Colonic mucosa (tissue), 4 donors: ENCODE data around the gene DISP2. TPM values are rescaled to one million over a fixed set of nuclear protein-coding genes. Genes with fewer than 3 reads are reported as not detected.

Source experiments
- DNase-seq: peaks from one replicate; pipeline ENCODE4 v3.0.0-alpha.2; 2020
- H3K27ac ChIP-seq: fragments of 200-600 bp; one replicate; pipeline ENCODE4 v1.8.0; 2021
- H3K27me3 ChIP-seq: fragments of 200-600 bp; one replicate; pipeline ENCODE4 v1.8.0; 2021
- H3K36me3 ChIP-seq: fragments of 200-600 bp; one replicate; pipeline ENCODE4 v1.8.0; 2021
- H3K4me1 ChIP-seq: fragments of 200-600 bp; one replicate; pipeline ENCODE4 v1.8.0; 2021; ENCODE audit warnings: mild to moderate bottlenecking
- H3K4me3 ChIP-seq: fragments of 200-600 bp; one replicate; pipeline ENCODE4 v1.8.0; 2021
- H3K9ac ChIP-seq, 2 donors: one replicate each; pipeline ENCODE4 v1.7.0; 2013; ENCODE audit warnings: control low read depth in 2 of 2, low read depth in 2 of 2, low read length in 2 of 2
- H3K9me3 ChIP-seq: fragments of 200-600 bp; one replicate; pipeline ENCODE4 v1.8.0; 2021
- intact Hi-C: fragments of 100-400 bp; cut with DNase I; formaldehyde crosslinking; loops from one replicate; pipeline ENCODE4 v1.14.1; 2022
- total RNA-seq, 2 donors: library from RNA; stranded (reverse); fragmentation: NEBNext Ultra II Directional in 1 of 2; extraction: Animal tissue kit (Norgen Biotek cat#: 25700) in 1 of 2; gene quantifications; one replicate each; pipeline ENCODE4 v1.2.1, GENCODE V29; 2021
- TF ChIP-seq, protein P1 (sequence below): fragments of 200-600 bp; IDR thresholded peaks from one replicate; pipeline ENCODE4 v1.8.0; 2022; ENCODE audit warnings: antibody characterized with exemption, mild to moderate bottlenecking
- donor health status: healthy.
- donor health status: DM: no; HTN: no; CAD: no.
- donor health status: DM: no; HTN: no; CAD: no.

Gene DISP2
- total RNA-seq, 2 donors from 2014 or later = 12.6 to 16.3 TPM

DNA sequence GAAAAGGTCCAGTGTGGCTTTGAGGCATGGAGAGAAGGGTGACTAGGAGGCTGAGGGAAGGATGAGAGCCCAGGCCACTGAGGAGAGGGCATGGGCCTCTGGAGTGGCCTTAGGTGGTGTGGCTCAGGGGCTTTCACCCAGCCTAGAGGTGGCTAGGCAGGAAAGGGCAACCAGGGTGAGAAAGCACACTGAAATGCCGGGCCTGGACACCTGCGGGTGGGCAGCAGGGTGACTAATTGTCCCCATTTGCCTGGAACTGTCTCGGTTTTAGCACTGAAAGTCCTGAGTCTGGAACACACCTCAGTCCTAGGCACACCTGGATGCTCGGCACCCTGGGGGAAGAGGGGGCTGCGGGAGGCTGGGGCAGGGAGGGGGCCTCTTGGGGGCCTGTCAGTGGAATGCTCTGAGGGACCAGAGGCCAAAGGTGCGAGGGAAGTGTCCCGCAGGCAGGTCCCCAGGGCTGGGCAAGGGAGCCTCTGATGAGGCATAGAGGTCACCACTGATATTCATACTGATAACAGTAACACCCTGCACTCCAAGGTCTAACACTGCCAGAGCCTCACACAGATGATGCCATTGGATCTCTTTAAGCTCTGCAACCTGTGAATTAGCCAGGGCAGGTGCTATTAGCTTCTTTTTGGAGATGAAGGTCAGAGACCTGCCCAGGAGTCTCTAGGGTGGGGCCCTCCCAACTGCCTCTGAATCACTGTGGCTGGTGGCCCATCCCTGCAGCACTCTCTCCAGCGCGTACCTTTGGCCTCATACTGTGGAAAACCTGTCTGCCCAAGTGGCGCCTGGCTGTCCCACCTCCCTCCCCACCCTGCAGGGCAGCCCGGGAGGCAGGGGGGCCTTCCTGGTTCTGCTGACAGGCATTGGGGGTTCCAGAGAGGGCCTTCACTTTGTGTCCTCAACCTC, 10.2 kb upstream of the DISP2 start:
- TF ChIP-seq, protein P1, sequence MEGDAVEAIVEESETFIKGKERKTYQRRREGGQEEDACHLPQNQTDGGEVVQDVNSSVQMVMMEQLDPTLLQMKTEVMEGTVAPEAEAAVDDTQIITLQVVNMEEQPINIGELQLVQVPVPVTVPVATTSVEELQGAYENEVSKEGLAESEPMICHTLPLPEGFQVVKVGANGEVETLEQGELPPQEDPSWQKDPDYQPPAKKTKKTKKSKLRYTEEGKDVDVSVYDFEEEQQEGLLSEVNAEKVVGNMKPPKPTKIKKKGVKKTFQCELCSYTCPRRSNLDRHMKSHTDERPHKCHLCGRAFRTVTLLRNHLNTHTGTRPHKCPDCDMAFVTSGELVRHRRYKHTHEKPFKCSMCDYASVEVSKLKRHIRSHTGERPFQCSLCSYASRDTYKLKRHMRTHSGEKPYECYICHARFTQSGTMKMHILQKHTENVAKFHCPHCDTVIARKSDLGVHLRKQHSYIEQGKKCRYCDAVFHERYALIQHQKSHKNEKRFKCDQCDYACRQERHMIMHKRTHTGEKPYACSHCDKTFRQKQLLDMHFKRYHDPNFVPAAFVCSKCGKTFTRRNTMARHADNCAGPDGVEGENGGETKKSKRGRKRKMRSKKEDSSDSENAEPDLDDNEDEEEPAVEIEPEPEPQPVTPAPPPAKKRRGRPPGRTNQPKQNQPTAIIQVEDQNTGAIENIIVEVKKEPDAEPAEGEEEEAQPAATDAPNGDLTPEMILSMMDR = no peak
- intact Hi-C loops = no loop called here
- Histone ChIP-seq H3K27ac (peak overlapping the region; percentile 98), H3K27me3 (no peaks in the 10 kb centered on the region), H3K4me1 (peaks cover 25% of the 10 kb centered on the region), H3K36me3 (no peaks in the 10 kb centered on the region), H3K4me3 (no peak overlapping the region), H3K9me3 (no peaks in the 10 kb centered on the region), H3K9ac (peak overlapping the region; percentile 61 to 99)
- DNase-seq = peak; percentile 90

DNA sequence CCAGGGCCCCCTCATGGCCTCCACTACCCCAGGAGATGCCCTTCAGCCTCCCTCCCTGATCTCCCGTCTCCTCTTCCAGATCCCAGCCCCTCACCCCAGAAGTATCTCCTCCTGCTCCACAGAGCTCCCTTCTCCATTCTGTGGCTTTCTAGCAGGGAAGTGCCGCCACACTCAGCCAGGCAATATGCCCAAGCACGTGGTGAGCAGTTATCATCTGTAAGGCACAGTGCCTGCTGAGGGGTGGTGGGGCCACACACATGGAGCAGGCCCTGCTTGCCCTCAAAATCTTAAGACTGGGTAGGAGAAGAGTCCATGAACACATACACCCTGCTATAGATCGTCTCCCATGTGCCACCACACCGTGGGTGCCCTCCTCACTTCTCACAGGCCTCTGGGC, 9.5 kb upstream of the DISP2 start:
- Histone ChIP-seq H3K27ac (peak overlapping the region; percentile 98), H3K4me1 (peaks cover 25% of the 10 kb centered on the region), H3K4me3 (no peak overlapping the region), H3K9ac (peak overlapping the region; percentile 44 to 99), H3K9me3 (no peaks in the 10 kb centered on the region), H3K27me3 (no peaks in the 10 kb centered on the region), H3K36me3 (no peaks in the 10 kb centered on the region)
- TF ChIP-seq, protein P1 = no peak
- intact Hi-C loops = no loop called here
- no peak for DNase-seq

DNA sequence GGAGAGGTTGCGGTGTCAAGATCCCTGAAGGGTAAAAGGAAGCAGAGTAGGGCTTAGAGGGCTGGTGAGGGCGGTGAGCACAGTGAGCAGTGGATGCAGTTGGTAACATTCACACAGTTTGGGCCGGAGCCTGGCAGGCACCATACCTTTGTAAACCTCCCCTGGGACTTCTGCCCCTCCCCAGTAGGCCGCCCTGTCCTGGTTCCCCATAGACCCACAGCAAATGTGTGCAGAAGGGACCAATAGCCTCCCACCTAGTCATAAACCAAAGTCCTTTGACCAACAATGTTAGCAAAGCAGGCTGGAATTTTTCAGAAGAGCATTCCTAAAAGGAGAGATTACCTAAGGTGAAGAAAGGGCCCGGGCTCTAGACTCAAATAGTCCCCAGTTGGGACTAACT, 8.9 kb upstream of the DISP2 start:
- Histone ChIP-seq H3K27ac (peak overlapping the region; percentile 98), H3K36me3 (no peaks in the 10 kb centered on the region), H3K4me3 (no peak overlapping the region), H3K9me3 (no peaks in the 10 kb centered on the region), H3K4me1 (peaks cover 26% of the 10 kb centered on the region), H3K9ac (peak overlapping the region; percentile 44 to 99), H3K27me3 (no peaks in the 10 kb centered on the region)
- intact Hi-C loops = no loop called here
- TF ChIP-seq, protein P1 = no peak
- peak; percentile 83 for DNase-seq

DNA sequence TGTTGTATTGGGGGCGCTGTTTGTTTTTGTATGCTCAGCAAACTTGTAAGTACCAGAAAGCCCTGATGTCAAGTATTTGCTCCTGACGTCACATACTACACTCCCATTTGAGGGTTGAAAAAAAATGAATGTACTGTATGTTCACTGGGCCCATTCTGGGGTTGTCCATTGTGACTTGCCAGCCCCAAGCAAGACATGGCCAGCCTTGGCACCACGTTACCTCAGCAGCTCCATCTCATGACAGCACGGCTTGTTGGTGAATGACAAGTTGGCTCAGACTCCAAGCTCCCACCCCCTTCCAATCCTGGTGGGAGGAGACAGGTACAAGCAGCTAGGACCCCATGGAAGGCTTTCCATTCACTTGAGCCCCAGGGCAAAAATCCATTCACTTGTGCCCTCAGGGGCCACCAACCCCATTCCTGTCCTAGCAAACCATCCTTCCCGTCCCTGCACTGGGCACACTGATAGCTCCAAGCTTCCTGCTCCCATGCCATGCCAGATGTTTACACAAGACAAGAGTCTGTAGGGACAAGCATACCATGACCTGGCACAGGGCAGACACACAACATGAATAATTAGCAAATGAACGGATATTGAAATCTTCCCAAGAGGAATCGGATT, 5.6 kb upstream of the DISP2 start:
- intact Hi-C loops = no loop called here
- Histone ChIP-seq H3K4me1 (peaks cover 22% of the 10 kb centered on the region), H3K27ac (peak overlapping the region; percentile 98), H3K9ac (peak overlapping the region; percentile 66 to 94), H3K4me3 (peak overlapping the region; percentile 44), H3K9me3 (no peaks in the 10 kb centered on the region), H3K27me3 (no peaks in the 10 kb centered on the region), H3K36me3 (no peaks in the 10 kb centered on the region)
- DNase-seq = no peak
- TF ChIP-seq, protein P1 = no peak

DNA sequence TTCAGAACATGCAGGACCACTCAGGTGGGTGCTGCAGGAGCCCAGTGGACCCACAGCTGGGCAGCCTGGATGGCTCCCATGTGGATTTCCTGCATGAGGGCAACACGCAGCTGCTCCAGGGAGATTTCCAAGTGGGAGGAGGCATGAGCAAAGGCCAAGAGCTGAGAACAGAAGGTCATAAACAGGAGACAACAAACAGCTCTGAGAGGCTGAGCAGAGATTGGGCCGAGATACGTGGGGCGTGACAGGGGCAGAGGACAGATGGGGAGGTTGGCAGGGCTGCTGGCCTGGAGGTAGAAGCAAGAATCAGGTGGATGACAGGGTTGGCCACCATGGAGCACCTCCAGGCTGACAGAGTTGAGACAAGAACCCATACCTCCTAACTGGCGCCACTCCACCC, 4.3 kb upstream of the DISP2 start:
- H3K27me3 ChIP-seq = no peaks in the 10 kb centered on the region
- peak overlapping the region; percentile 24 to 94 for H3K9ac ChIP-seq
- peaks cover 17% of the 10 kb centered on the region for H3K4me1 ChIP-seq
- no peaks in the 10 kb centered on the region for H3K36me3 ChIP-seq
- H3K27ac ChIP-seq = peak overlapping the region; percentile 98
- H3K9me3 ChIP-seq = no peaks in the 10 kb centered on the region
- H3K4me3 ChIP-seq = peak overlapping the region; percentile 44
- TF ChIP-seq, protein P1 = no peak
- intact Hi-C loops = no loop called here
- DNase-seq = peak; percentile 88
